Thymus (tissue), 11 donors: ENCODE data around the gene TMPRSS9. TPM values are rescaled to one million over a fixed set of nuclear protein-coding genes. Genes with fewer than 3 reads are reported as not detected.

Experiments used
- DNase-seq, 9 donors: peaks; one replicate each; pipeline ENCODE4 v3.0.0-alpha.2; 2013; ENCODE audit warnings: low spot score in 9 of 9, low read depth in 6 of 9, missing footprints in 1 of 9
- H3K27ac ChIP-seq, 2 donors: one replicate each; pipeline ENCODE4 v1.5.1; 2013; ENCODE audit warnings: control low read depth in 1 of 2, low read depth in 1 of 2, low read length in 1 of 2, mild to moderate bottlenecking in 1 of 2, moderate library complexity in 1 of 2
- H3K27me3 ChIP-seq, 2 donors: one replicate each; pipeline ENCODE4 v1.5.1; 2013; ENCODE audit warnings: low read length in 1 of 2; ENCODE audit not compliant: control insufficient read depth in 2 of 2, insufficient read depth in 1 of 2
- H3K36me3 ChIP-seq, 2 donors: one replicate each; pipeline ENCODE4 v1.5.1; 2013; ENCODE audit warnings: low read length in 1 of 2, mild to moderate bottlenecking in 1 of 2, moderate library complexity in 1 of 2; ENCODE audit not compliant: control insufficient read depth in 2 of 2, insufficient read depth in 2 of 2
- H3K4me1 ChIP-seq, 2 donors: one replicate each; pipeline ENCODE4 v1.5.1; 2013; ENCODE audit warnings: low read length in 2 of 2; ENCODE audit not compliant: control insufficient read depth in 2 of 2, insufficient read depth in 2 of 2
- H3K4me3 ChIP-seq, 2 donors: one replicate each; pipeline ENCODE4 v1.5.1; 2013; ENCODE audit warnings: low read length in 2 of 2, control low read depth in 1 of 2, mild to moderate bottlenecking in 1 of 2
- H3K9me3 ChIP-seq, 2 donors: one replicate each; pipeline ENCODE4 v1.5.1; 2013; ENCODE audit warnings: low read length in 1 of 2, mild to moderate bottlenecking in 1 of 2; ENCODE audit not compliant: control insufficient read depth in 2 of 2, insufficient read depth in 1 of 2
- WGBS: extraction: QIAGEN DNeasy Blood & Tissue Kit; methylation state at CpG from one replicate; pipeline ENCODE4 v1.1.7; 2013; 5-methylcytosine and 5-hydroxymethylcytosine counted together
- polyA plus RNA-seq: library from polyadenylated mRNA; stranded (reverse); fragments of 200-250 nt; gene quantifications from one replicate; pipeline ENCODE4 v1.2.3, GENCODE V29; 2013
- total RNA-seq: library from RNA; stranded (reverse); fragments of 120-200 nt; gene quantifications from one replicate; pipeline ENCODE4 v1.2.4, GENCODE V29; 2013
- donor health status: healthy.

TMPRSS9 gene
- total and polyA plus RNA-seq, 2 donors = 0.09 to 0.18 TPM

GRCh38 chr19:2362970-2363300 is 2.9 kb downstream of the TMPRSS9 start:
- no peak overlapping the region for H3K4me3 ChIP-seq
- no peaks in the 10 kb centered on the region for H3K4me1 ChIP-seq
- no peak overlapping the region for H3K27ac ChIP-seq
- H3K9me3 ChIP-seq = peaks cover 0 to 2% of the 10 kb centered on the region in 2 donors
- DNase-seq = no peak
- H3K36me3 ChIP-seq = no peaks in the 10 kb centered on the region
- H3K27me3 ChIP-seq = peaks cover 16 to 50% of the 10 kb centered on the region in 2 donors
- WGBS = 92% methylated on average over 15 of the region's 15 CpGs

- peaks cover 16 to 48% of the 10 kb centered on the region in 2 donors for H3K27me3 ChIP-seq
- WGBS = 94% methylated on average over 17 of the region's 17 CpGs
Observed at GRCh38 chr19:2363419-2363818, 3.4 kb downstream of the TMPRSS9 start.

GRCh38 chr19:2365201-2365970 is 5.3 kb downstream of the TMPRSS9 start:
- Histone ChIP-seq H3K9me3 (peaks cover 2 to 9% of the 10 kb centered on the region in 2 donors), H3K4me3 (no peak overlapping the region), H3K27me3 (peaks cover 5 to 29% of the 10 kb centered on the region in 2 donors), H3K36me3 (no peaks in the 10 kb centered on the region), H3K27ac (no peak overlapping the region), H3K4me1 (no peaks in the 10 kb centered on the region)
- no peak for DNase-seq
- WGBS = 49% methylated on average over 10 of the region's 10 CpGs

More at GRCh38 chr19:2363419-2363818, 3.4 kb downstream of the TMPRSS9 start:
- H3K27ac ChIP-seq = no peak overlapping the region
- H3K4me1 ChIP-seq = no peaks in the 10 kb centered on the region
- DNase-seq = no peak
- H3K4me3 ChIP-seq = no peak overlapping the region
- peaks cover 0 to 2% of the 10 kb centered on the region in 2 donors for H3K9me3 ChIP-seq
- no peaks in the 10 kb centered on the region for H3K36me3 ChIP-seq

GRCh38 chr19:2371656-2372055 is 11.6 kb downstream of the TMPRSS9 start:
- no peak for DNase-seq
- 90% methylated on average over 16 of the region's 16 CpGs for WGBS
- peaks cover 0 to 20% of the 10 kb centered on the region in 2 donors for H3K27me3 ChIP-seq

GRCh38 chr19:2372076-2372612 is 12.1 kb downstream of the TMPRSS9 start:
- Histone ChIP-seq H3K36me3 (no peaks in the 10 kb centered on the region), H3K4me1 (no peaks in the 10 kb centered on the region), H3K27ac (no peak overlapping the region), H3K27me3 (peaks cover 0 to 22% of the 10 kb centered on the region in 2 donors), H3K9me3 (peaks cover 0 to 9% of the 10 kb centered on the region in 2 donors), H3K4me3 (no peak overlapping the region)
- WGBS = 85% methylated on average over 11 of the region's 11 CpGs
- DNase-seq = no peak

More at GRCh38 chr19:2371656-2372055, 11.6 kb downstream of the TMPRSS9 start:
- H3K4me1 ChIP-seq = no peaks in the 10 kb centered on the region
- H3K9me3 ChIP-seq = peaks cover 0 to 9% of the 10 kb centered on the region in 2 donors
- no peak overlapping the region for H3K27ac ChIP-seq
- H3K36me3 ChIP-seq = no peaks in the 10 kb centered on the region
- H3K4me3 ChIP-seq = no peak overlapping the region

- DNase-seq = no peak
- H3K4me1 ChIP-seq = no peaks in the 10 kb centered on the region
- 97% methylated on average over 13 of the region's 13 CpGs for WGBS
Observed at GRCh38 chr19:2374808-2375207, 14.7 kb downstream of the TMPRSS9 start.

GRCh38 chr19:2375353-2376121 is 15.5 kb downstream of the TMPRSS9 start:
- peaks cover 2 to 21% of the 10 kb centered on the region in 2 donors for H3K9me3 ChIP-seq
- H3K4me1 ChIP-seq = no peaks in the 10 kb centered on the region
- H3K4me3 ChIP-seq = no peak overlapping the region
- no peak overlapping the region for H3K27ac ChIP-seq
- DNase-seq = no peak
- H3K36me3 ChIP-seq = no peaks in the 10 kb centered on the region
- H3K27me3 ChIP-seq = peaks cover 0 to 18% of the 10 kb centered on the region in 2 donors
- WGBS = 95% methylated on average over 7 of the region's 7 CpGs

More at GRCh38 chr19:2374808-2375207, 14.7 kb downstream of the TMPRSS9 start:
- H3K9me3 ChIP-seq = peaks cover 2 to 20% of the 10 kb centered on the region in 2 donors
- H3K27ac ChIP-seq = no peak overlapping the region
- no peaks in the 10 kb centered on the region for H3K36me3 ChIP-seq
- peaks cover 0 to 18% of the 10 kb centered on the region in 2 donors for H3K27me3 ChIP-seq
- no peak overlapping the region for H3K4me3 ChIP-seq

GRCh38 chr19:2376784-2377519 is 16.9 kb downstream of the TMPRSS9 start:
- 94% methylated on average over 15 of the region's 15 CpGs for WGBS
- no peak overlapping the region for H3K27ac ChIP-seq
- peaks cover 0 to 11% of the 10 kb centered on the region in 2 donors for H3K27me3 ChIP-seq
- H3K9me3 ChIP-seq = peaks cover 2 to 26% of the 10 kb centered on the region in 2 donors
- H3K4me3 ChIP-seq = no peak overlapping the region
- no peaks in the 10 kb centered on the region for H3K36me3 ChIP-seq
- DNase-seq = no peak
- no peaks in the 10 kb centered on the region for H3K4me1 ChIP-seq
